Islet of Langerhans (tissue), 1 donor: Measurements from ENCODE around the gene PARL.

ENCODE experiments used
- FAIRE-seq: peaks from one replicate; lab custom pipeline; 2011; peaks lifted over from hg19 to GRCh38; lab: Jason Lieb, UNC

PARL gene

DNA sequence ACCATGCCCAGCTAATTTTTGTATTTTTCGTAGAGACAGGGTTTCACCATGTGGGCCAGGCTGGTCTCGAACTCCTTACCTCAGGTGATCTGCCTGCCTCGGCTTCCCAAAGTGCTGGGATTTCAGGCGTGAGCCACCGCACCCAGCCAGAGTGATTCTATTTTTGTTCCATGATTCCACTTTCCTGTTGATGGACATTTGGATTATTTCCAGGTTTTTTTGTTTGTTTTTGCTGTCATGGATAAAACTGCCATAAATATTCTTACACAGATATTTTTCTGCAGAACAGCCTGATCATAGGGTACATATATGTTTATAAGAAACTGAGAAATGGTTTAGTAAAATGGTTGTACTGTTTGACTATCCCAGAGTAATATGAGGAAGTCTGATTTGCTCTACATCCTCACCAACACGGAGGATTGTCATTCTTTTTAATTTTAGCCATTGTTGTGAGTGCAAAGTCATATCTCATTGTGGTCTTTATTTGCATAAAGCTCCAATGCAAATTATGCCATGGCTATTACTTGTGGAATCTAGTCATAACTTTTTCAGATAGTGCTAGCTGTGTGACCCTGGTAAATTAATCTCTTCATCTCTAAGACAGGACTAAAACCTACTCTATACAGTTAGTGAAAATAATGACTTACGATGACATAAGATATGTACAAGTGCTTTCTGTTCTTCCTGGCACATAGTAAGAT is 102.0 kb downstream of the PARL start:
- no peak for FAIRE-seq

DNA sequence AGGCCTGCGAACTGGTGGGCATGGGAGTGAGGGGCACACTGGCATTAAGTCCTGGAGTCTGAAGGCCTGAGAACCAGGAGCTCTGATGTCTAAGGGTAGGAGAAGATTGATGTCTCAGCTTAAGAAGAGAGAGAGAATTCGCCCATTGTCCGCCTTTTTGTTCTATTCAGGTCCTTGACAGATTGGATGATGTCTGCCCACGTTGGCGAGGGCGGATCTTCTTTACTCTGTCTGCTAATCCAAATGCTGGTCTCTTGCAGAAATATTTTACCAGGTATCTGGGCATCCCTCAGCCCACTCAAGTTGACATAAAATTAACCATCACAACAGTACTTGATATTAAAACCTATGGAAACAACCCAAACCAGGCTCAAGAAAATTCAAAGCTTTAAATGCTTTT is 103.4 kb downstream of the PARL start:
- no peak for FAIRE-seq

GRCh38 chr3:183779896-183780465 is 104.7 kb downstream of the PARL start:
- FAIRE-seq, result no peak
